ENCODE data around the gene CGNL1. TPM values are rescaled to one million over a fixed set of nuclear protein-coding genes. Genes with fewer than 3 reads are reported as not detected.

CGNL1 gene
- total RNA-seq, 1 experiment from 2014 or later = 0.31 TPM

GRCh38 chr15:57461541-57461940 lies 85.2 kb downstream of the CGNL1 start:
- Histone ChIP-seq H3K27me3 (ENCODE audit: insufficient read depth, low read depth) (no peaks in the 10 kb centered on the region), H3K9me2 (ENCODE audit: insufficient read depth) (no peaks in the 10 kb centered on the region), H3K79me2 (ENCODE audit: low read depth) (no peaks in the 10 kb centered on the region), H3K4me1 (replicated peaks; ENCODE audit: insufficient read depth) (peaks cover 21% of the 10 kb centered on the region), H3K4me3 (no peak overlapping the region), H3F3A (ENCODE audit: insufficient read depth, low read depth) (peaks cover 6% of the 10 kb centered on the region; the same call in 1 of the 2 replicates), H3K36me3 (ENCODE audit: low read depth) (no peaks in the 10 kb centered on the region), H4K20me1 (ENCODE audit: insufficient read depth) (no peaks in the 10 kb centered on the region), H3K27ac (no peak overlapping the region), H2AFZ (peak overlapping the region; percentile 64; the same call in 1 of the 2 replicates), H3K9me3 (ENCODE audit: insufficient read depth, low read depth) (no peaks in the 10 kb centered on the region), H3K4me2 (peak overlapping the region; percentile 23)
- intact Hi-C loops (cut with micrococcal nuclease; ENCODE audit: unreplicated experiment) = no loop called here
- DNase-seq = peak in 1 of 2 experiments; percentile 62
- no peak for TF ChIP-seq EZH2 (IDR thresholded peaks at IDR 0.05; ENCODE audit: low read depth)
- TF ChIP-seq CTCF (conservative IDR thresholded peaks at IDR 0.05) = no peak
- POLR2A ChIA-PET (ENCODE audit: unreplicated experiment) = no interaction called here
- CTCF ChIA-PET = no interaction called here
- BruUV-seq (replicated peaks) = no TSS peak

GRCh38 chr15:57462381-57462780 lies 86.1 kb downstream of the CGNL1 start:
- Histone ChIP-seq H2AFZ (no peak overlapping the region), H3K9me2 (ENCODE audit: insufficient read depth) (no peaks in the 10 kb centered on the region), H3K36me3 (ENCODE audit: low read depth) (no peaks in the 10 kb centered on the region), H4K20me1 (ENCODE audit: insufficient read depth) (no peaks in the 10 kb centered on the region), H3K4me1 (replicated peaks; ENCODE audit: insufficient read depth) (peaks cover 21% of the 10 kb centered on the region), H3F3A (ENCODE audit: insufficient read depth, low read depth) (peaks cover 6% of the 10 kb centered on the region; the same call in 1 of the 2 replicates), H3K4me2 (no peak overlapping the region), H3K27ac (no peak overlapping the region), H3K9me3 (ENCODE audit: insufficient read depth, low read depth) (no peaks in the 10 kb centered on the region), H3K4me3 (no peak overlapping the region), H3K79me2 (ENCODE audit: low read depth) (no peaks in the 10 kb centered on the region), H3K27me3 (ENCODE audit: insufficient read depth, low read depth) (no peaks in the 10 kb centered on the region)
- TF ChIP-seq EZH2 (IDR thresholded peaks at IDR 0.05; ENCODE audit: low read depth) (no peak), CTCF (conservative IDR thresholded peaks at IDR 0.05) (no peak; the same call in 1 of the 2 replicates)
- CTCF ChIA-PET = no interaction called here
- BruUV-seq (replicated peaks) = no TSS peak
- POLR2A ChIA-PET (ENCODE audit: unreplicated experiment) = no interaction called here
- no peak for DNase-seq
- intact Hi-C loops (cut with micrococcal nuclease; ENCODE audit: unreplicated experiment) = no loop called here

GRCh38 chr15:57463360-57463759 lies 87.1 kb downstream of the CGNL1 start:
- Histone ChIP-seq H3K27me3 (ENCODE audit: insufficient read depth, low read depth) (no peaks in the 10 kb centered on the region), H3K4me3 (no peak overlapping the region), H4K20me1 (ENCODE audit: insufficient read depth) (no peaks in the 10 kb centered on the region), H3K36me3 (ENCODE audit: low read depth) (no peaks in the 10 kb centered on the region), H3K79me2 (ENCODE audit: low read depth) (no peaks in the 10 kb centered on the region), H3K9me3 (ENCODE audit: insufficient read depth, low read depth) (no peaks in the 10 kb centered on the region), H2AFZ (no peak overlapping the region), H3K4me1 (replicated peaks; ENCODE audit: insufficient read depth) (peaks cover 21% of the 10 kb centered on the region), H3F3A (ENCODE audit: insufficient read depth, low read depth) (peaks cover 6% of the 10 kb centered on the region; the same call in 1 of the 2 replicates), H3K4me2 (no peak overlapping the region), H3K27ac (no peak overlapping the region), H3K9me2 (ENCODE audit: insufficient read depth) (no peaks in the 10 kb centered on the region)
- no TSS peak for BruUV-seq (replicated peaks)
- TF ChIP-seq EZH2 (IDR thresholded peaks at IDR 0.05; ENCODE audit: low read depth) = no peak
- no peak for TF ChIP-seq CTCF (conservative IDR thresholded peaks at IDR 0.05)
- no peak for DNase-seq
- POLR2A ChIA-PET (ENCODE audit: unreplicated experiment) = no interaction called here
- CTCF ChIA-PET = no interaction called here
- intact Hi-C loops (cut with micrococcal nuclease; ENCODE audit: unreplicated experiment) = no loop called here
